Endodermal cell (in vitro differentiated cells): ENCODE measurements around the gene NAA60. TPM values are rescaled to one million over a fixed set of nuclear protein-coding genes. Genes with fewer than 3 reads are reported as not detected.

Source experiments
- DNase-seq: peaks from one replicate; pipeline ENCODE4 v3.0.0-alpha.2; 2017
- H3K27ac ChIP-seq: 2 replicates; pipeline ENCODE4 v1.5.1; 2013; ENCODE audit warnings: mild to moderate bottlenecking, low read depth, low read length, moderate library complexity
- H3K27me3 ChIP-seq: 2 replicates; pipeline ENCODE4 v1.6.1; 2013; ENCODE audit warnings: mild to moderate bottlenecking, low read length, moderate library complexity; ENCODE audit not compliant: insufficient read depth, control insufficient read depth, poor library complexity, severe bottlenecking
- H3K36me3 ChIP-seq: 2 replicates; pipeline ENCODE4 v1.7.0; 2013; ENCODE audit warnings: mild to moderate bottlenecking, low read length, moderate library complexity; ENCODE audit not compliant: control insufficient read depth, insufficient read depth
- H3K4me1 ChIP-seq: one replicate; pipeline ENCODE4 v1.7.0; 2013; ENCODE audit warnings: low read length; ENCODE audit not compliant: control insufficient read depth, insufficient read depth
- H3K4me3 ChIP-seq: 2 replicates; pipeline ENCODE4 v1.5.1; 2013; ENCODE audit warnings: mild to moderate bottlenecking, low read length, moderate library complexity
- H3K9ac ChIP-seq: 2 replicates; pipeline ENCODE4 v1.6.1; 2013; ENCODE audit warnings: mild to moderate bottlenecking, low read length, moderate library complexity; ENCODE audit not compliant: poor library complexity, severe bottlenecking; ENCODE audit errors: extremely low read depth
- H3K9me3 ChIP-seq: 2 replicates; pipeline ENCODE4 v1.6.1; 2013; ENCODE audit warnings: mild to moderate bottlenecking, low read length, moderate library complexity; ENCODE audit not compliant: control insufficient read depth
- H3K27ac Mint-ChIP-seq: 2 replicates; pipeline ENCODE4 v1.8.0; 2020; ENCODE audit warnings: mixed read lengths
- H3K27me3 Mint-ChIP-seq: 2 replicates; pipeline ENCODE4 v1.8.0; 2021; ENCODE audit warnings: mild to moderate bottlenecking, mixed read lengths; ENCODE audit not compliant: insufficient read depth
- H3K36me3 Mint-ChIP-seq: 2 replicates; pipeline ENCODE4 v1.8.0; 2020; ENCODE audit warnings: low read depth, mixed read lengths
- H3K4me1 Mint-ChIP-seq: 2 replicates; pipeline ENCODE4 v1.8.0; 2020; ENCODE audit warnings: mixed read lengths
- H3K4me3 Mint-ChIP-seq: 2 replicates; pipeline ENCODE4 v1.8.0; 2020; ENCODE audit warnings: mild to moderate bottlenecking, moderate library complexity, mixed read lengths
- H3K9me3 Mint-ChIP-seq: 2 replicates; pipeline ENCODE4 v1.8.0; 2020; ENCODE audit warnings: mild to moderate bottlenecking, mixed read lengths
- CTCF ChIP-seq: fragments of 200-600 bp; sonication (generic); conservative IDR thresholded peaks from 2 replicates; pipeline ENCODE4 v1.5.0; 2021; ENCODE audit warnings: antibody characterized with exemption, mild to moderate bottlenecking
- WGBS, 2 experiments: methylation state at CpG; one replicate each; pipeline versions ENCODE4 v1.1.5 to v1.1.7; 2013; ENCODE audit warnings: missing lambda C conversion rate in 2 of 2, mixed read lengths in 1 of 2; ENCODE audit not compliant: insufficient coverage in 1 of 2, insufficient read length in 1 of 2; 5-methylcytosine and 5-hydroxymethylcytosine counted together
- microRNA-seq: library from miRNA; unstranded; fragments of <30 nt; microRNA quantifications from one replicate; pipeline ENCODE4 v1.2.0, GENCODE V29; 2020; ENCODE audit warnings: borderline microRNAs expressed
- total RNA-seq, 2 donors: library from RNA; stranded (reverse); fragmentation: NEBNext Ultra II Directional in 1 of 2; extraction: Animal tissue kit (Norgen Biotek cat#: 25700) in 1 of 2; gene quantifications; 2 replicates in 1 of 2; 3 replicates in 1 of 2; pipeline ENCODE4 v1.2.1, GENCODE V29; 2021

The NAA60 gene
- total RNA-seq, 2 donors from 2014 or later: 54.5 to 61.8 TPM

GRCh38 chr16:3532741-3533140 lies 89.3 kb downstream of the NAA60 start:
- Histone ChIP-seq H3K27me3 (no peaks in the 10 kb centered on the region), H3K36me3 (peaks cover 56% of the 10 kb centered on the region), H3K9me3 (peaks cover 9% of the 10 kb centered on the region), H3K4me1 (no peaks in the 10 kb centered on the region), H3K27ac (no peak overlapping the region), H3K9ac (no peak overlapping the region), H3K4me3 (no peak overlapping the region)
- no peak for TF ChIP-seq CTCF
- no peak for DNase-seq
- Mint-ChIP-seq H3K27me3 (no peaks in the 10 kb centered on the region), H3K36me3 (peaks cover 64% of the 10 kb centered on the region), H3K4me3 (no peak overlapping the region), H3K4me1 (no peaks in the 10 kb centered on the region), H3K9me3 (peaks cover 10% of the 10 kb centered on the region), H3K27ac (no peak overlapping the region)
- 93 to 96% methylated on average over 5 to 12 of the region's 12 CpGs for WGBS, 2 experiments

GRCh38 chr16:3534126-3534525 lies 90.6 kb downstream of the NAA60 start:
- Mint-ChIP-seq H3K27me3 (no peaks in the 10 kb centered on the region), H3K9me3 (peaks cover under 1% of the 10 kb centered on the region), H3K4me3 (no peak overlapping the region), H3K4me1 (no peaks in the 10 kb centered on the region), H3K27ac (no peak overlapping the region), H3K36me3 (peaks cover 54% of the 10 kb centered on the region)
- DNase-seq: no peak
- H3K9ac ChIP-seq: no peak overlapping the region
- H3K27me3 ChIP-seq: no peaks in the 10 kb centered on the region
- peaks cover 50% of the 10 kb centered on the region for H3K36me3 ChIP-seq
- no peaks in the 10 kb centered on the region for H3K4me1 ChIP-seq
- H3K4me3 ChIP-seq: no peak overlapping the region
- TF ChIP-seq CTCF: no peak
- peaks cover under 1% of the 10 kb centered on the region for H3K9me3 ChIP-seq
- WGBS, 2 experiments: 94 to 100% methylated on average over 5 to 10 of the region's 10 CpGs
- H3K27ac ChIP-seq: no peak overlapping the region

- Histone ChIP-seq H3K4me1 (no peaks in the 10 kb centered on the region), H3K36me3 (peaks cover 46% of the 10 kb centered on the region), H3K4me3 (no peak overlapping the region), H3K9me3 (no peaks in the 10 kb centered on the region), H3K9ac (no peak overlapping the region), H3K27me3 (no peaks in the 10 kb centered on the region), H3K27ac (no peak overlapping the region)
- Mint-ChIP-seq H3K4me1 (no peaks in the 10 kb centered on the region), H3K27ac (no peak overlapping the region), H3K36me3 (peaks cover 58% of the 10 kb centered on the region), H3K9me3 (no peaks in the 10 kb centered on the region), H3K4me3 (no peak overlapping the region), H3K27me3 (no peaks in the 10 kb centered on the region)
- no peak for TF ChIP-seq CTCF
- DNase-seq: no peak
- WGBS, 2 experiments: 91 to 97% methylated on average over 3 of the region's 3 CpGs
These were observed 92.8 kb downstream of the NAA60 start for GRCh38 chr16:3536271-3536731.

Small RNA genes lying within 50 kb of the gene (microRNA-seq; reads per million reads assigned to microRNA genes)
- not detected for gene MIR6126

Other genes with a start within 250 kb of the NAA60 start
- 10 to 100 TPM; 11.2 TPM for gene ZNF200, start 208.5 kb upstream of the NAA60 start, total RNA-seq
- gene MEFV, start 187.0 kb upstream of the NAA60 start, total RNA-seq: not detected
- gene ZNF263, start 160.2 kb upstream of the NAA60 start, total RNA-seq: 10 to 100 TPM; 25.3 to 31.6 TPM
- gene TIGD7, start 138.2 kb upstream of the NAA60 start, total RNA-seq: 1 to 10 TPM; 2.8 to 5.9 TPM
- 10 to 100 TPM; 23.0 to 44.0 TPM for gene ZNF75A, start 138.2 kb upstream of the NAA60 start, total RNA-seq
- gene OR2C1, start 87.8 kb upstream of the NAA60 start, total RNA-seq: not detected
- 10 to 100 TPM; 19.8 to 24.1 TPM for gene ZSCAN32, start 42.7 kb upstream of the NAA60 start, total RNA-seq
- 10 to 100 TPM; 11.0 to 13.5 TPM for gene ZNF174, start 42.5 kb upstream of the NAA60 start, total RNA-seq
- 1 to 10 TPM; 2.0 to 3.1 TPM for gene ZNF597, start 176 bp upstream of the NAA60 start, total RNA-seq
- gene C16orf90, start 51.8 kb downstream of the NAA60 start, total RNA-seq: not detected
- gene CLUAP1, start 57.3 kb downstream of the NAA60 start, total RNA-seq: 10 to 100 TPM; 27.4 to 36.8 TPM
- under 1 TPM; 0.11 to 0.18 TPM for gene NLRC3, start 133.7 kb downstream of the NAA60 start, total RNA-seq
- gene SLX4, start 167.9 kb downstream of the NAA60 start, total RNA-seq: 10 to 100 TPM; 11.0 to 15.9 TPM
- 10 to 100 TPM; 31.2 to 32.2 TPM for gene DNASE1, start 211.0 kb downstream of the NAA60 start, total RNA-seq